Stimulated activated naive CD8-positive, alpha-beta T cell treated with anti-CD3 and anti-CD28 coated beads, Interleukin-15, amount 100 ng/mL, for 72 hours (primary cell): ENCODE measurements around the gene QRICH2.
A peak's percentile ranks its signal among the peaks of the same experiment; 100 is the strongest.
"Not testable (repeated sequence)": the region's sequence is repeated elsewhere in the genome, so short reads cannot be mapped to it uniquely, and the experiment has no call there.

Source experiments
- ATAC-seq: fragments of 150-1000 bp; cut with Tn5 transposase; 2 replicates; pipeline ENCODE4 v1.10.0; 2021; ENCODE audit warnings: mild to moderate bottlenecking, moderate library complexity
- DNase-seq, 2 donors: peaks; one replicate each; pipeline ENCODE4 v3.0.0; 2021 to 2022
- H3K27ac Mint-ChIP-seq, 2 donors: one replicate each; pipeline ENCODE4 v1.8.0; 2022; ENCODE audit warnings: mild to moderate bottlenecking in 2 of 2, mixed read lengths in 2 of 2, moderate library complexity in 2 of 2
- H3K27me3 Mint-ChIP-seq: one replicate; pipeline ENCODE4 v1.8.0; 2022; ENCODE audit warnings: mixed read lengths
- H3K4me1 Mint-ChIP-seq: one replicate; pipeline ENCODE4 v1.8.0; 2022; ENCODE audit warnings: mild to moderate bottlenecking, mixed read lengths
- H3K4me3 Mint-ChIP-seq, 2 donors: one replicate each; pipeline ENCODE4 v1.8.0; 2022; ENCODE audit warnings: mild to moderate bottlenecking in 2 of 2, mixed read lengths in 2 of 2, moderate library complexity in 1 of 2
- H3K9me3 Mint-ChIP-seq, 2 donors: one replicate each; pipeline ENCODE4 v1.8.0; 2022; ENCODE audit warnings: mixed read lengths in 2 of 2

The QRICH2 gene

GRCh38 chr17:76307966-76308338 lies at the start of gene QRICH2:
QRICH2 (minus strand) TSS chr17:76308276; CDS start chr17:76307998, 278 bp downstream.
- H3K4me3 Mint-ChIP-seq: no peak within 1 kb of the TSS
- H3K27ac Mint-ChIP-seq: peak within 1 kb of the TSS in 1 of 2 donors; percentile 63
- H3K27me3 Mint-ChIP-seq: no peaks in the 10 kb centered on the region
- no peak for DNase-seq
- no peaks in the 10 kb centered on the region for H3K9me3 Mint-ChIP-seq
- ATAC-seq: peak; percentile 26
- H3K4me1 Mint-ChIP-seq: peaks cover 4% of the 10 kb centered on the region

- DNase-seq: no peak
- Mint-ChIP-seq H3K4me1 (peaks cover 24% of the 10 kb centered on the region), H3K4me3 (no peak overlapping the region), H3K27ac (no peak overlapping the region), H3K27me3 (no peaks in the 10 kb centered on the region), H3K9me3 (no peaks in the 10 kb centered on the region)
- ATAC-seq: no peak
These were observed 49.6 kb upstream of the QRICH2 start for GRCh38 chr17:76357597-76358158.

GRCh38 chr17:76356803-76357456 lies 48.9 kb upstream of the QRICH2 start:
- H3K4me1 Mint-ChIP-seq: peaks cover 31% of the 10 kb centered on the region
- DNase-seq (no peak), ATAC-seq (no peak)
- H3K9me3 Mint-ChIP-seq: no peaks in the 10 kb centered on the region
- peak overlapping the region in 1 of 2 donors; percentile 13 for H3K27ac Mint-ChIP-seq
- H3K4me3 Mint-ChIP-seq: no peak overlapping the region
- no peaks in the 10 kb centered on the region for H3K27me3 Mint-ChIP-seq

GRCh38 chr17:76354747-76355310 lies 46.8 kb upstream of the QRICH2 start:
- Mint-ChIP-seq H3K4me3 (peak overlapping the region; percentile 90 to 94), H3K27me3 (no peaks in the 10 kb centered on the region)

GRCh38 chr17:76354317-76354729 lies 46.2 kb upstream of the QRICH2 start:
- H3K27ac Mint-ChIP-seq: peak overlapping the region; percentile 99 to 100
- no peak for DNase-seq
- H3K4me1 Mint-ChIP-seq: peaks cover 38% of the 10 kb centered on the region
- no peaks in the 10 kb centered on the region for H3K27me3 Mint-ChIP-seq
- H3K4me3 Mint-ChIP-seq: peak overlapping the region; percentile 90 to 94
- no peak for ATAC-seq
- H3K9me3 Mint-ChIP-seq: no peaks in the 10 kb centered on the region

More at GRCh38 chr17:76354747-76355310, 46.8 kb upstream of the QRICH2 start:
- DNase-seq: peak in 1 of 2 donors; percentile 12
- H3K4me1 Mint-ChIP-seq: peaks cover 38% of the 10 kb centered on the region
- H3K9me3 Mint-ChIP-seq: no peaks in the 10 kb centered on the region
- no peak for ATAC-seq
- peak overlapping the region in 1 of 2 donors; percentile 65 for H3K27ac Mint-ChIP-seq

- ATAC-seq: peak; percentile 96
- H3K4me3 Mint-ChIP-seq: peak within 1 kb of the TSS; percentile 90 to 94
- DNase-seq: peak; percentile 88
- H3K9me3 Mint-ChIP-seq: no peaks in the 10 kb centered on the region
- H3K27ac Mint-ChIP-seq: peak within 1 kb of the TSS; percentile 99 to 100
- peaks cover 38% of the 10 kb centered on the region for H3K4me1 Mint-ChIP-seq
- H3K27me3 Mint-ChIP-seq: no peaks in the 10 kb centered on the region
These were observed 45.7 kb upstream of the QRICH2 start, which contains the start of gene PRPSAP1 for GRCh38 chr17:76353599-76354316. PRPSAP1 (minus strand) TSS chr17:76353916; CDS start chr17:76353703, 213 bp downstream.

- no peaks in the 10 kb centered on the region for H3K9me3 Mint-ChIP-seq
- ATAC-seq: peak; percentile 26
- H3K4me3 Mint-ChIP-seq: peak overlapping the region; percentile 90 to 94
- DNase-seq: peak in 1 of 2 donors; percentile 28
- peak overlapping the region; percentile 99 to 100 for H3K27ac Mint-ChIP-seq
- H3K4me1 Mint-ChIP-seq: peaks cover 38% of the 10 kb centered on the region
- H3K27me3 Mint-ChIP-seq: no peaks in the 10 kb centered on the region
These were observed 45.0 kb upstream of the QRICH2 start for GRCh38 chr17:76353004-76353598.

GRCh38 chr17:76351526-76352071 lies 43.5 kb upstream of the QRICH2 start:
- ATAC-seq (no peak), DNase-seq (no peak)
- peaks cover 33% of the 10 kb centered on the region for H3K4me1 Mint-ChIP-seq
- no peaks in the 10 kb centered on the region for H3K9me3 Mint-ChIP-seq
- H3K27me3 Mint-ChIP-seq: no peaks in the 10 kb centered on the region
- H3K4me3 Mint-ChIP-seq: peak overlapping the region; percentile 38 to 90
- H3K27ac Mint-ChIP-seq: no peak overlapping the region

GRCh38 chr17:76350463-76350862 lies 42.4 kb upstream of the QRICH2 start:
- Mint-ChIP-seq H3K9me3 (no peaks in the 10 kb centered on the region), H3K4me1 (peaks cover 39% of the 10 kb centered on the region), H3K27ac (no peak overlapping the region), H3K27me3 (no peaks in the 10 kb centered on the region), H3K4me3 (no peak overlapping the region)
- DNase-seq (no peak), ATAC-seq (no peak)

- H3K27me3 Mint-ChIP-seq, H3K27ac Mint-ChIP-seq, ATAC-seq, DNase-seq, H3K9me3 Mint-ChIP-seq, H3K4me3 Mint-ChIP-seq: not testable (repeated sequence)
- peaks cover 16% of the 10 kb centered on the region for H3K4me1 Mint-ChIP-seq
These were observed 38.9 kb upstream of the QRICH2 start for GRCh38 chr17:76346936-76347335.

- ATAC-seq: no peak
- no peaks in the 10 kb centered on the region for H3K27me3 Mint-ChIP-seq
- no peaks in the 10 kb centered on the region for H3K9me3 Mint-ChIP-seq
- H3K27ac Mint-ChIP-seq: peak overlapping the region; percentile 81 to 82
- H3K4me1 Mint-ChIP-seq: peaks cover 9% of the 10 kb centered on the region
- DNase-seq: no peak
- no peak overlapping the region for H3K4me3 Mint-ChIP-seq
These were observed 37.4 kb upstream of the QRICH2 start for GRCh38 chr17:76345377-76345974.

GRCh38 chr17:76343106-76343505 lies 35.0 kb upstream of the QRICH2 start:
- DNase-seq: no peak
- Mint-ChIP-seq H3K4me1 (peaks cover 9% of the 10 kb centered on the region), H3K27ac (peak overlapping the region in 1 of 2 donors; percentile 42), H3K27me3 (no peaks in the 10 kb centered on the region), H3K9me3 (no peaks in the 10 kb centered on the region), H3K4me3 (no peak overlapping the region)
- no peak for ATAC-seq

- ATAC-seq: no peak
- H3K9me3 Mint-ChIP-seq: no peaks in the 10 kb centered on the region
- no peaks in the 10 kb centered on the region for H3K27me3 Mint-ChIP-seq
- peaks cover 9% of the 10 kb centered on the region for H3K4me1 Mint-ChIP-seq
- no peak overlapping the region for H3K4me3 Mint-ChIP-seq
- DNase-seq: no peak
- H3K27ac Mint-ChIP-seq: no peak overlapping the region
These were observed 33.2 kb upstream of the QRICH2 start for GRCh38 chr17:76341301-76341700.

GRCh38 chr17:76337413-76337777 lies 29.3 kb upstream of the QRICH2 start:
- H3K27ac Mint-ChIP-seq: peak overlapping the region in 1 of 2 donors; percentile 12

More at GRCh38 chr17:76337413-76337777, 29.3 kb upstream of the QRICH2 start:
- H3K27me3 Mint-ChIP-seq: no peaks in the 10 kb centered on the region
- H3K9me3 Mint-ChIP-seq: no peaks in the 10 kb centered on the region
- H3K4me1 Mint-ChIP-seq: no peaks in the 10 kb centered on the region
- H3K4me3 Mint-ChIP-seq: no peak overlapping the region
- ATAC-seq (no peak), DNase-seq (no peak)
